Measurements from ENCODE around the gene KRT74.
"Not testable (repeated sequence)": the region's sequence is repeated elsewhere in the genome, so short reads cannot be mapped to it uniquely, and the experiment has no call there.

The KRT74 gene

DNA sequence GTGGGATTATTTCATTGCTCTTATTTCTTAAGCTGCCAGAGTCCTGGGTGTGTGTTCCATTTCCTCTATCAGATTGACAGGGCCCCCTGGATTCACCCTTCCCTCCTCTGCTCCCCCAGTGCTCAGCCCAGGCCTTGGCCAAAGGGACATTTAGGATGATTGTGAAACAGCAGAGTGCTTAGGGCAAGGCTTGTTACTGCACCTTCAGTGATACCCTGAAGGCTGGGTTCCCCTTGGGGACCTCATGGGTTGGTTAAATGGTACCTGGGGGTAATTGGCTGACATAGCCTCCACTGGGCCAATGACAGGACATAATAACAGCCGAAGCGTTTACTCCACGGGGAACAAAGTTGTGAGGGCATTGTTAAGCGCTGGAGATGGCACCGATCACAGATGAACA, 28.9 kb upstream of the KRT74 start:
- no peak for DNase-seq (ENCODE audit: low spot score)

DNA sequence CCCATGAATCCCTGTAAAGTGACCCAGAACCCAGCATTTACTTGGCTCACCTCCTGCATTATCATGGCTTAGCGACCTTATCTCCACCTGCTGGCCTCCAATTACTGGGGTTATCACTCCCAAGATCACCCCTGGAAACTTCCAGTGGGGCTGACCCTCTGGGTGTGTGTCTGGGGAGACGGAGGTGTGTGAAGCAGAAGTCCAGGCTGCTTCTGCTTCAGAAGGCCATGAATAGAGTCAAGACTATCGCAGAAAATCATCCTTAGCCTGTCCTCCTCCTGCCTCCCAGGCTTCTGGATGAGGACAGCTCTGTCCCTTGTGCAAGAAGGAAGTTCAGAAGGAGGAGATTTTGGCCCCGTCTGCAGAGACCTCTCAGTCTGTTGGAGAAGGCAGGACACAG, 28.0 kb upstream of the KRT74 start:
- no peak for DNase-seq (ENCODE audit: low spot score)

DNA sequence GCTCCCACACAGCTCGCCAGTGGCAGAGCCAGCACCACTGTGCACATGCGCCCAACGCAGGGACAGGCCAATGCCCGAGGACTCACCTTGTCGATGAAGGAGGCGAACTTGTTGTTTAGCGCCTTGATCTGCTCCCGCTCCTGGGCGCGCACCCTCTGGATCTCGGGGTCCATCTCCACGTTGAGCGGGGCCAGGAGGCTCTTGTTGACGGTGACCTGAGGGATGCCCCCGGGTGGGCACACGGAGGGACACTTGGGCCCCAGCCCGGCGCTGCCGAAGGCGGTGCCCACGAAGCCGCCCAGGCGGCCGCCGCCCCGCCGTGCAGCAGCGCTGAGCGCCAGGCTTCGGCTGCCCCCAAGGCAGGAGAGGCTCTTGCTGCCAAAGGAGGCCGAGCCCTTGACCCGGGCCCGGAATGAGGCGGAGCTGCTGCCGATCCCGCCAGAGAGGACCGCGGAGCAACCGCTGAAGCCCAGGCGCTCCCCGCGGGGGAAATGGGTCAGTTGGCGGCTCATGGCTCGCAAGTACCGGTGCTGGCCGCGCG, 27.4 kb upstream of the KRT74 start, which contains the start of gene KRT72:
KRT72 (minus strand) TSS at position 523 of the 541 bp plus-strand sequence; CDS start at position 512, 11 bp downstream.
- DNase-seq (ENCODE audit: low spot score) = no peak

DNA sequence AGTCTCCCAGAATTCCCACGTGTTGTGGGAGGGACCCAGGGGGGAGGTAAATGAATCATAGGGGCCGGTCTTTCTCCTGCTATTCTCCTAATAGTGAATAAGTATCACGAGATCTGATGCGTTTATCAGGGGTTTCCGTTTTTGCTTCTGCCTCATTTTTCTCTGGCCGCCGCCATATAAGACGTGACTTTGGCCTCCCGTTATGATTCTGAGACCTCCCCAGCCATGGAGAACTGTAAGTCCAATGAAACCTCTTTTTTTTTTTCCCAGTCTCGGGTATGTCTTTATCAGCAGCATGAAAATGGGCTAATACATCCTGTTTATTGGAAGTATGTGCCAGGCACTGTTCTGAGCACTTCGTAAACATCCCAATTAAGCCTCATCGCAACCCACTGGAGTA, 26.8 kb upstream of the KRT74 start:
- no peak for DNase-seq (ENCODE audit: low spot score)

DNA sequence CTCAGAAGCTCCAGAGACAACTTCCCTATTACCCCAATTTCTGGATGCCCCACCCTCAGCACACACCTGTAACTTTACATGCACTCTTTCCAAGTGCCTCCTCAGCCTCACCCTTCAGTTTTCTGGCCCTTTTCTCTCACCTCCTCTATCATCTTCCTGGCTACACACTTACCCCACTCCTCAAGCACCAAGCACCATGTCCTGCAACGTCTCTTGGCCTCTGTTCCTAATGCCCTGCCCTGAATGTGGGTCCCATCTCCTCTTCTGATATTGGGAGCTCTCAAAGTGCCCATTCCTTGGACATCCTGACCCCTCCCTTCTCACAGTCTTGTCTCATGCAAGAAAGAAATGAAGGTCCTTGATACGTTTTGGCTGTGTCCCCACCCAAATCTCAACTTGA, 26.4 kb upstream of the KRT74 start:
- no peak for DNase-seq (ENCODE audit: low spot score)

DNA sequence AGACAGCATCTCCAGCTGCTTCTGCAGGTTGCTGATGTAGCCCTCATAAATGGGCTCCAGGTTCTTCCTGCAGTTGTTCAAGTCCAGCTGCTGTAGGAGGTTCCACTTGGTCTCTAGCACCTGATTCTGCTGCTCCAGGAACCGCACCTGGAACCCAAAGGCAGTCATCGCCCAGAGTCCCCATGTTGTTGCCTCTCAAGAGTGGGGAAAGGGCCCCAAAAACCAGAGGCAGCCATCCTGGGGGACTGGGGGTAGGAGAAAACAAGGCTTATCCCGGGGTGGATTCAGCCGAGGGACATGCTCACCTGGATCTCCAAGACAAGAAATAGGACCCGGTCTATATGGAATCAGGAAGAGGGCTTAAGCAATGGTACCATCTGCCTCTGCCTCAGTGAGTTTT, 25.3 kb upstream of the KRT74 start:
- no peak for DNase-seq (ENCODE audit: low spot score)

DNA sequence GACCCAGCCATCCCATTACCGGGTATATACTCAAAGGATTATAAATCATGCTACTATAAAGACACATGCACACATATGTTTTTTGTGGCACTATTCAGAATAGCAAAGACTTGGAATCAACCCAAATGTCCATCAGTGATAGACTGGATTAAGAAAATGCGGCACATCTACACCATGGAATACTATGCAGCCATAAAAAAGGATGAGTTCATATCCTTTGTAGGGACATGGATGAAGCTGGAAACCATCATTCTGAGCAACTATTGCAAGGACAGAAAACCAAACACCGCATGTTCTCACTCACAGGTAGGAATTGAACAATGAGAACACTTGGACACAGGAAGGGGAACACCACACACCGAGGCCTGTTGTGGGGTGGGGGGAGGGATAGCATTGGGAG, 20.6 kb upstream of the KRT74 start:
- DNase-seq (ENCODE audit: low spot score) = not testable (repeated sequence)

DNA sequence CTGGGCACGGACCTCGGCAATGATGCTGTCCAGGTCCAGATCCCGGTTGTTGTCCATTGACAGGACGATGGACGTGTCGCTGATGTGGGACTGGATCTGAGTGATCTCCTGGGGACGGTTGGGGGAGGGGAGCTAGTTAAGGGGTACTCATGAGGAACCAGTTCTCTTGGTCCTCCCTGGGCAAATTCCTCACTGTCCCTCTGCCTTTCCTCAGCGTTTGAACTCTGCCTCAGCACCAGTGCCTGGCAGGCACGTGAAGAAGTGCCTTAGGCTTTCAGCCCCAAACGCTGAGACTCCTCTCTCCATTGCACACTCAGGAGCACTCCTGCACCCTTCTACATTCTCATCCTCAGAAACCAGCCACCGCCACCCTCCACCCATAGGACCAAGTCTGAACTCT, 17.9 kb upstream of the KRT74 start:
- DNase-seq (ENCODE audit: low spot score) = no peak

DNA sequence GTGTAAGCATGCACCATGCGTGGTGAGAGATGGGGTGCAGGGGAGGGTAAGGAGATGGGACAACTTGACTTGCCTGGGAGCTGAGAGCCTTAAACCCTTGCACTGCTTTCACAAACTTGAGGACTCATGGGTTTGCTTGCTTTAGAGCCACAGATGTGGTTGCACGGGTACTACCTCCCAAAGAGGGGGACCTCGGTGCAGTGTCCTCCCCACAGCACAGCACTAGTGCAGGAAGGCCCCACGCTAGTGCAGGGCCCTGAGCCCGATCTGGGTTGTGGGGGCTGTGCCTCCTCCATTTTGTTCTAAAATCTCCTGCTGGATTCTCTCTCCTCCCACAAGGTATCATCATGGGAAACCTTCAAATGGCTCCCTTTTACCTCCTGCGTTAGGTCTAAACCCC, 16.4 kb upstream of the KRT74 start:
- no peak for DNase-seq (ENCODE audit: low spot score)

DNA sequence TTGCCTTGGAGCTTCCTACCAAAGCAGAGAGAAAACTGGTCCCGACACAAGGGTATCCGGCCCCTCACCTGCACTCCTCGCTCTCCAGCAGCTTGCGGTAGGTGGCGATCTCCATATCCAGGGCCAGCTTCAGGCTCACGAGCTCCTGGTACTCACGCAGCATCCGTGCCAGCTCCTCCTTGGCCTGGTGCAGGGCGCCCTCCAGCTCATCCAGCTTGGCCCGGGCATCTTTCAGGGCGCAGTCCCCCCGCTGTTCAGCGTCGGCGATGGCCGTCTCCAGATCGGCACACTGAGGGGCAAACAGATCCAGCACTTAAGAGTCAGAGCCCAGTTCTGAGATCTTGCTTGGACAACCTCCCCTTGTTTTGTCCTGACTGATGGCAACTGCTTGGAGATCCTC, 13.9 kb upstream of the KRT74 start:
- no peak for DNase-seq (ENCODE audit: low spot score)

DNA sequence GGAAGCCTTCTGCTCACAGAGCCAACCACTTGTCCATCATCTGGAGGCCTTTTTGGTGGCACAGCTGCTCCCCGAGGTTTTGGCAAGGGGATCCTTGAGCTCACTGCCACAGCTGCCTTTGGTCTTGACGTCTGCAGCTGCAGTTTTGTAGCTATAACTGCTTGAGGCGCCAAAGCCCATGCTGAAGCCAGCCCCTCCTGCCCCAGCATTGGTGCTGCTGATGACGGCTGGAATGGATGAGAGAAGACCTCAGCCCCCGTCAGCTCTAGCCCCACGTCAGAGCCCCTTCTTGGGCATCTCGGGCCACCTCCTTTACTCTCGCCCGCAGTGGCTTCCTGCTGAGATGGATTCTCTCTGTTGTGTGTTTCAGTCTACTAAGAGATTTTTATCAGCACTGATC, 12.3 kb upstream of the KRT74 start:
- DNase-seq (ENCODE audit: low spot score) = no peak

DNA sequence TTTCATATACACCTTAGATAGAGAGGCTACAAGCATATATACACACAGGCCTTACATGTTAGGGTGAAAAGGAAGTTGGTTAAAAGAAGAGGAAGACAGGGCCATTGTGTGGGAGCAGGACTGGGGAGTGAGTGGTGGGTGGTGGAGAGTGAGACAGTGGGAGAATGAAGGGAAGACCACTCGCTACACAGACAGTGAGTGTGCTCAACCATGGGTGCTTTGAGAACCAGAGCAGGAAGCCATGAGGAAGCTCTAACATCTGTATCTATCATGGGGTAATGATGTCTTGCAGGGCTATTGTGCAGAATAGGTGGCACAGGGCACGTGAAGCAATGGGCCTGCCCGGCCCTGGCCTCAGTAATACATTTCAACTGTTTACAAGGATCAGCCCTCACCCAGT, 11.4 kb upstream of the KRT74 start:
- DNase-seq (ENCODE audit: low spot score) = no peak

DNA sequence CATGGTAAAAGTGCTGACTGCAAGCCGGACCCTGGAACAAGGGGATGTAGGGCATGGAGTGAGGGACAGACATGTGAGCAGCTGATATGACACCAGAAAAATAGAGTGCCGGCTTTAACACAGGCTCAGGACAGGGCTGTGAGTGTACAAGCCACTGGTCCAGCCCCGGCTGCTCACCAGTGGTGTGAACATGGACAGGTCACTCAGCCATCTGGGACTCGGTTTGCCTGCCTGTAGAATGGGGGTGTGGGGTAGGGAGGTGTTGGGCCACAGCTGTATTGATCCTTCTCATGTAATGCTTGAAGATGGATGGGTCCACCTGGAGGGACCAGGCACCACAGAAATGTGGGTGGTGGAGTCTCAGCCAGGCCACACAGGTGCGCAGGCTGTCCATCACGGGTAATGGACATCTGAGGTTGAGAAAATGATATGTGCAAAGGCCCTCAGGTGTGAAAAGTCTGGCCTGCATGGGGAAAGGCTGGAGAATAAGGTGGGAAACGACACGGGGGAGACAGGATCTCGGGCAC, 10.6 kb upstream of the KRT74 start:
- no peak for DNase-seq (ENCODE audit: low spot score)

DNA sequence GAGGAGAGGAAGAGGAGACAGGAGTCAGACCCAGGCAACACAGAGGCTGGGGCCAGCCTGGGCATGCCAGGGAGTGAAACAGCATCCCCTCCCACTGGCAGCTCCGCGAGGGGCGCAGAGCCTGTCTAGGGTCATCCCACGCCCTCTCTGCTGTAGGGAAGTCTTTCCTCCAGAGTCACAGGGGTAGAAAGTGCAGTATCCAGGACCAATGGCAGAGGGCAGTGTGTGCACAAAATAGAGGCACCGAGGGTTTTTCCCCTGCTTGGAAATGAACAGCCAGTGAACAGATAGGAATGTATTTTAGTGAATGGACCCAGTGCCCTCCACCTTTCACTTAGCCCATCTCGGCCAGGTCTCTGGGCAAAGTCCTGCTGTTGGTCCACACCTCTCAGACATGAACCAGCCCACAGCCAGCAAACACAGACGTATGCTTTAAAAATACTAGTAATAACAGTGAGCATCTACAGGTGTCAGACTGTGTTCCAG, 9.4 kb upstream of the KRT74 start:
- DNase-seq (ENCODE audit: low spot score) = peak; percentile 68

DNA sequence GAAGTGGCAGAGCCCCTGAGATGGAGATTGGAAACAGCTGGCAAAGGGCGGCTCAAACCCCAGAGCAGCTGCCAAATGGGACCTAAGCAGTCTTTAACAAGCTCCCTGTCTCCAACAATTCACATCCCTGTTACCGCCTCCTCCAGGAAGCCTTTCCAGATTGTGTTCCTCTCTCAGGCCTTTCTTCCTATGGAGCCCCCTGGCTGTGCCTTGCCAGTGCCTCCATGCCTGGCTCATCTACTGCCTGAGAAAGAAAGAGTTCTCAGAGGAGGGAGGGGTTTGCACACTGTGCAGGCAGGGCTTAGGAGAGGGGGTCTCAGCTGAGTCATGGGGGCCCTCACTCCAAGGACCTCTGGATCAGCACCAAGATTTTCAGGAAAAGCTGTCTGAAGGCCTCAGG, 8.8 kb upstream of the KRT74 start:
- no peak for DNase-seq (ENCODE audit: low spot score)

DNA sequence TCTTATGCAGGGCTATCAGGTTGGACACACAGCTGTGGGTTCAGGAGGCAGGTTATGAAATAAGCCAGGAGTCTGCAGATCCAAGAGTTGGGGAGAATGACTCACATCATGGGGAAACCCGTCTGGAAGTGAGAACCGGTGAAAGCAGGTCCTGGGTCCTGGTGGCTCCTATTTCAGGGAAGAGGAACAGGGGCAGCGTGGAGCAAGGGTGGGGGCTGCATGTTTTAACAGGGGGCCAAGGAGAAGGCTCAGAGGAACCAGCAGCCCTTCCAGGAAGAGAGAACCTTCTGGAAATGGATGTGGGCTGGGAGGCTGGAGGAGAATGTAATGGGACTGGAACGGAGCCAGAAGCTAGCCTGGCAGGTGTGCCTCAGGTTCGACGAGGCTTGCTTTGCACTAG, 7.8 kb upstream of the KRT74 start:
- no peak for DNase-seq (ENCODE audit: low spot score)

DNA sequence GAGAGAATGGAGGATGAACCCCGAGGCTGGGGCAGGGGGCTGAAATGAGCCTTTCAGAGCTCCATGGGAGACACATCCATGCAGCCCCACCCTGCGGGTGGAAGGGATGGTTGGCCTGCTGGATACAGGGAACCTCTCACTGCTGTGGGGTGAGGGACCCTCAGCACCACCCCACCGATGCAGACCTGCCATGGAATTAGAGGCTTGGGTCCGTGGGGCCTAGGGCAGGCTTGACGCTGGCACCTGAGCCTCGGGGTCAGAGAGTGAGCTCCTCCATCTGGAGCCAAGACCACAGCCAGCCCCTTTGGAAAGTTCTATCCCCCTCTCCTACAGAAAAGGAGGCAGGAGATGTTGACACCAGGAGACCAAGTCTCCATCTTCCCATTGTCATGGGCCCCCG, 7.4 kb upstream of the KRT74 start:
- no peak for DNase-seq (ENCODE audit: low spot score)

DNA sequence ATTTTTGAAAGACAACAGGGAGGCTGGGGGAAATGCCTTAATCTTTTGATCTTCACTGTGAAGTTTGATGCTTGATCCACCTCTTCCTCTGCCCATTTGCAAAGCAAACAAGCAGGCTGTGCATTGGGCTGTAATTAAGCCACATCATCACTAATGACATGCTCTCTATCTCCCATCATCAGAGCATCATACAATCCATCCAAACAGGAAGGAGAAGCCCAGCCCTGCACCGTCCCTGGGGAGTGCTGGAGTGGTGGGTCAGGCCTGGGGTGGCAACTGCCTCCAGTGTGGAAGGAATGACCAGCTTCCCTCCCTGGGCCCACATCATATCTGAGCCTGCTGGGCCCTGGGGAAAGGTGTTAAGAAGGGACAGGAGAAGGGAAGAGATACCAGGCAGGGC, 6.9 kb upstream of the KRT74 start:
- no peak for DNase-seq (ENCODE audit: low spot score)

DNA sequence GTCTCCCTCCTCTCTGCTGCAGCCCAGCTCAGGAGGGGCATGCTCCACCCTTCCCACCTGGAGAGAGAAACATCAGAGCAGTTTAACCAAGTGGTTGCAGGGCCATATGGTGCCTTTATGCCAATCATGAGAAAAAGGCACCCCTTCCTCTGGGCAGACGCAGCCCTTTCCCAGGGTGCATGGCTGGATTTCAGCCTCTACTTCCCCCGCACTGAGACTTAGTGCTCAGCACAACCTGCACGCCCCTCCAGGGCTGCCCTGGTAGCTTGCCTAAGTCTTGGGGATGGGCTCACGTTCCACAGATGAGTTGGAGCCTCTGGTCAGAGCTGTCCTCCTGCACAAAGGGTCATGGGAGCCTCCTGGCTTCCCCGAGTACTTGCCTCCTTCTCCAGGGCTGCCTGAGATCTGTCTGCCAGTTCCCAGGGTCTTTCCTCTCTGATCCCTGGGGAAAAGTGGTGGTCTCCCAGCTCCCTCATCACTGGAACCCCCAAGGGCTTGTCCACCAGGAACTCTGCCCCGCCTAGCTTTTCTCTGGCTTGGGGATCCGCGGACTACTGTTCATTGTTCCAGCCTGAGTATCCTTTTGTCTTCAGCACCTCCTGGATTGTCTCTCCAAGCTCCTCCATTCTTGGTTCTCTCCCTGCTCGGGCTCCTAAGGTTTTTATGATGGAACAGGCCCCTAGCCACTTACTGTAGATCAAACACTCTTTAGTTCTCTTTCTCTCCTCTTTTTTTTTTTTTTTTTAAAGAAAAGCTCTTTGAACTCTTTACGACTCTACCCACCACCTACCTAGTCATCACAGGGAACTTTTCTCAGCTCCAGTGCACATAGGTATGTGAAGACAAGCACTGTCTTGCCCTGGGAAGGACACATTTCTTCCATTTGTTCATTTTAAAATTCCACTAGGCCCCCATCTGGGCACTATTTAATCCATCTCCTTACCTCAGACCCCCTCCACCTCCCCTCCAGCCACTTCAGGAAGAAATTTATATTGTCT, 6.1 kb upstream of the KRT74 start:
- DNase-seq (ENCODE audit: low spot score) = no peak

DNA sequence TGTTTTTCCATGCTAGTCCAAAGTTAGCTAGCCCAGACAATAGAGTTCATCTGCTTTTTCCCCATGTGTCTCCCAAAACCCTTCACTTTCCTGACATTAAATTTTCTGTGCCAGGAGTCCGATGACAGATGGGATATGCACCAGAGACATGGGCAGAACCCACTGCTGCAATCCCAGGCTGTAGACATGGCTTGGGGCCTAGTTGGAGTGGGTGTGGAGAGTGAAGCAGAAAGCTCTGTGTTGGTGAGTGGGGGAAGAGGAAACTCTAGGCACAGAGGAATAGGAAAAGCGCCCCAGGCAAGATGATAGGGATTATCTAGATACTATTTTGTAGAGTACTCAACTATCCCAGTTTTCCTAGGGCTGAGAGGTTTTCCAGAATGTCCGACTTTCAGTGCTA, 4.8 kb upstream of the KRT74 start:
- DNase-seq (ENCODE audit: low spot score) = no peak

DNA sequence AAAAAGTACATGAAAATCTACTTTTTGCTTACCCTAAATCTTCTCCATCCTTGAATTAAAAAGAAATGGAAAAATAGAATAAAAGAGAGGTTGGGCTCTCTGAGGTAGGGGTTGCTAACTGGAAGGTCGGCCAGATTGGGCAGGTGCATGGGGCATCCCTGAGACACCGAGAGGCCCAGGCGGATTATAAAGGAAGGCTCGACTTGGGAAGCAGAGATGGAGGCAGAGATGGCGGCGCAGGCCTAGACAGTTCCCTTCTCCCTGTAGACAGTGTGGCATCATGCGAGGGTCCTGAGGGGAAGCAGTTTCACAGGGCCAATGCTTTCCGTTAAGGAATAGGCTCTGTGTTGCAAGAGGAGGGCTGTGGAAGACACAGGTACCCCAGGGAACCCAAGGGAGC, 3.7 kb upstream of the KRT74 start:
- no peak for DNase-seq (ENCODE audit: low spot score)

DNA sequence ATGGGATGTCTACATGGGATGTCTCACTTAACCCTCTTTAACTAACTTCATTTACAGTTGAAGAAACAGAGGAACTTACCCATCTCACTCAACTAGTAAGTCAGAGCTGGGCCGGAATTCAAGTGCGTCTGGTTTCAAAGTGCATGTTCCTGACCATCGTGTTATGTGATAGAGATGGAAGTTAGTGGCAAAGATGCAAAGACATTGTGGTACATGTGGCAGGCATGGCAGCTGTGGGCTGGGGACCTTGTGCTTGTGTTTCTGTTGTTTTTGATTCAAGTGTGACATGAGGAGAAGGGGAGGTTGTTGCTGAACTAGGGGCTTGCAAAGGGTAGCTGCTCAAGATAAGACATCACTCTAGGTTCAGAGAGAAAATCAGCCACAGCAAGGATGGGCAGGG, 2.3 kb upstream of the KRT74 start:
- no peak for DNase-seq (ENCODE audit: low spot score)

DNA sequence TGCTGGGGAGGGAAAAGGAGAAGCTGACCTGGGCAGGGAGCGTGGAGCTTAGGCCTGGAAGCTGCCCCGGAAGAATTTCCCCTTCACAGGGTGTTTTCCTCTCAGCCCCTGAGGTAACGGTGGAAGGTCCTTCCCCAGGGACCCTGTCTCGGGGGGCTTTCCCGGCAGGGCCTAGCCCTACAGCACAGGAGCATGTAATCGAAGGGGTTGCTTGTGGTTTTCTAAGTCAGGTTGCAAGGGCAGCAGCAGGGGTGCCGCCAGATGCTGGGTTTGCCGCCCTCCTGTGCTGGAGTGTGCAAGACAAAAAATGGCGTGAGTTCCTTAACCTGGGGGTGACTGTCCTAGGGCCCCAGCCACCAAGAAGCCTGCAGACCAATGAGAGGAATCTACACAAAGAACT, 1.6 kb upstream of the KRT74 start:
- DNase-seq (ENCODE audit: low spot score) = no peak

All from HuH-7.5 (cell line).